ENCODE measurements around the gene C6orf62.
"Not testable (repeated sequence)": the region's sequence is repeated elsewhere in the genome, so short reads cannot be mapped to it uniquely, and the experiment has no call there.

Gene C6orf62

DNA sequence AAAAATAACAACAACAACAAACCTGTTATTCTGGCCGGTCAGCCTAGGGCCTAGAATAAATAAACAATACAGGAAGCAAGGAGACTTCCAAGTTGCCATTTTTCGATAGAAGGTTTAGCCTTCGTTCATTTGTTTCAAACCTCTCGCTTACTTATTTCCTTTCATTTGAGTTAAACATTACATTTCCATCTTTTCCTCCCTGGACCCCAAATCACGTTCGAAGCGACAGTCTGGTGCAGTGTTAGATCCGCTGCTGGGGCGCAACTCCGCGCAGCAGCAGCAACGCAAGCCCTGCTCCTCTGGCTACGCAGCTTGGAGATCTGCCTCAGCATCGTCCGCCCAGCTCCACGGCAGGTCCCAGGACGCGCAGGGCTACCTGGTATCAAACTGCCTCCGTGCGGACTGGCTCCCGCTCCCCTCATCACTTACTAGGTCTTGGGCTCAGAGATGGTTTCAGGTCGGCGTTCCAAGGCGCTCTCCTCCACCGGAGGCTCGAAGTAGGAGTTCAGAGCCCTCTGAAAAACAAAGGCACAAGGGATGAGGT is 52.8 kb downstream of the C6orf62 start:
- DNase-seq, result no peak

DNA sequence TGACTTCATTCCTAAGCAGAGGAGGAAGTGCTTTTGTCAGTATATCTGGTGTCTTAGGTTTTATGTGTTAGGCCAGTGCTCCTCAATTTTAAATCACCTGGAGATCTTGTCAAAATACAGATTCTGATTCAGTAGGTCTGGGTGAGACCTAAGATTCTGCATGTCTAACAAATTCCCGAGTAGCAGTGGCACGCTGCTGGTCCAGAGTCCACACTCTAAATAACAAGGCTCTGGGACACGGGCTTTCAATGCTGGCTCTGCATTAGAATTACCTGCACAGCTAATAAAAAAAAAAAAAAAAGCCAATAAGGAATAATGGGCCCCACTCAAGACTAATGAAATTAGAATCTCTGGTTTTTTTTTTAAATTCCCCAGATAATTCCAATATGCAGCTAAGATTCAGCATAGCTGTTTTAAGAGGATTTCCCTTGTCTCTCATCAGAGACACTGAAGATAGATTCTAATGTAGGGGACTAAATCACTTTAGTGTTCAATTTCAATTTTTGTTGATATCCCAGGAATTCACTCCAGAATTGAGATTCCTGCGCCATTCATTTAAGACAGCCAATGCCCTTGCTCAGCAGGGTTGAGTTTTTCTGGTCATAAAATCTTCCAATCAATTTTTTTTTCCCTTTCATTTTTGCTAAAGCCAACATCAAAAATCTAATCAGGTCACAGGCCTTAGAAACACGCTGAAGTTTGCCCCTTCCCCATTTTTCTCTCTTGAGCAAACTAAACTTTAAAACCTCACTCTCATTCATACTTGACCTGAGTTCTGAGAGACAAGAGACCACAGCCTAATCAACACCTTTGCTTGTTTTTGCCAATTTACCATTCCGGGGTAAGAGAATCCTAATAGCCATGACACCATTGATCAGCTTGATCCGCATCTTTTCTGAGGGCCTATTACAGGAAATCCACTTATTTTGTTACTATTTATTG is 54.6 kb downstream of the C6orf62 start:
- no peak for DNase-seq

DNA sequence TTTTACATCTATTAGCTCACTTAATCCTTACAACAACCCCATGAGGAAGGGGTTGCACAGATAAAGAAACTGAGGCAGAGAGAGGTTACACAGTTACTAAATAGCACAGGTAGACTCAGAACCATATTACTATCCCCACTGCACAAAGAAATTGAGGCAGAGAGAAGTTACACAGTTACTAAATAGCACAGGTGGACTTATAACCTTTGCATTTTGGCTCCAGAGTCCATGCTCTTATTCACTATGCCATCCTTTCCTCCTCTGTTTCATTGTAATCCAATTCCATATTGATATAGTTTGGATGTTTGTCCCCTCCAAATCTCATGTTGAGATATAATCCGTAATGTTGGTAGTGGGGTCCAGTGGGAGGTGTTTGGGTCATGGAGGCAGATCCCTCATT is 55.8 kb downstream of the C6orf62 start:
- DNase-seq, result no peak

DNA sequence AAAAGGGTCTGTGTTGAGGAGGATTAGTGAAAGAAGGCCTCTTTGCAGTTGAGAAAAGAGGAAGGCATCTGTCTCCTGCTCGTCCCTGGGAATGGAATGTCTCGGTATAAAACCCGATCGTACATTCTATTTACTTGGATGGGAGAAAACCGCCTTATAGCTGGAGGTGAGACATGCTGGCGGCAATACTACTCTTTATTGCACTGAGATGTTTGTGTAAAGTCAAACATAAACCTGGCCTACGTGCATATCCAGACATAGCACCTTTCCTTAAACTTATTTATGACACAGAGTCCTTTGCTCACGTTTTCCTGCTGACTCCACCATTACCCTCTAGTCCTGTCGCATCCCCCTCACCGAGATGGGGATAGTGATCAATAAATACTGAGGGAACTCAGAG is 56.7 kb downstream of the C6orf62 start:
- DNase-seq, result no peak

DNA sequence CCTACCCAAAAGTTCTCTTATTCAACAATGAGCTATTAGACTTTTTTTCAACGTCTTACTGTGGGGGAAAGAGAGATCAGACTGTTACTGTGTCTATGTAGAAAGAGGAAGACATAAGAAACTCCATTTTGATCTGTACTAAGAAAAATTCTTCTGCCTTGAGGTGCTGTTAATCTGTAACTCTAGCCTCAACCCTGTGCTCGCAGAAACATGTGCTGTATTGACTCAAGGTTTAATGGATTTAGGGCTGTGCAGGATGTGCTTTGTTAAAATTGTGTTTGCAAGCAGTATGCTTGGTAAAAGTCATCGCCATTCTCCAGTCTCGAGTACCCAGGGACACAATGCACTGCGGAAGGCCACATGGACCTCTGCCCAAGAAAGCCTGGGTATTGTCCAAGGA is 57.2 kb downstream of the C6orf62 start:
- DNase-seq, result not testable (repeated sequence)

DNA sequence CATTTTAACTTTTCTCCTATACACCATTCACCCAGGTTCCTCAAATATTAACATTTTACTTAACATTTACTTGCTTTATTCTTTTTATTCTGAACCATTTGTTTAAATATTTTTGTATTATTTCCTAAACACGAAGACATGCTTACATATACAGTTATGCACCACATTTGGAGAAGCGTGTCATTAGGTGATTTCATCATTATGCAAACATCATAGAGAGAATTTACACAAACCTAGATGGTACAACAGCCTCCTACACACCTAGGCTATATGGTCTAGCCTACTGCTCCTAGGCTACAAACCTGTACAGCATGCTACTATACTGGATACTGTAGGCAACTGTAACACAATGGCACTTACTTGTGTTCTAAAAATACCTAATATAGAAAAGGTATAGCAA is 58.8 kb downstream of the C6orf62 start:
- no peak for DNase-seq

DNA sequence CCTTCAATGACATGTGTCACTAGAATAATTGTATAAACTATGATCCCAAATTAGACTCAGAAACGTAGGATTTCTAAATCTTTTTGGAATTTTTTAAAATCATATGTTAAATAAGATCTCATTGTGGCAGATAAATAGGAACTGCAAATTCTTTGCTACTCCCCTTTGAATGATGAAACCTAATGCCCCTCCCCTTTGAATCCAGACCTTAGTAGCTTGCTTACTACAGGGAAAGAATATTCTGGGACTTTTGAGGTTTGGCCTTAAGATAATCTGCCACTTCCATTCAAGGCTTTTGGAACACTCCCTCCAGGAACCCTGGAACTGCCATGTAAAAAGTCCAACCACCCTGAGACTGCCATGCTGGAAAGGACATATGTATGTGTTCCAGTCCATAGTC is 59.4 kb downstream of the C6orf62 start:
- DNase-seq, result no peak

DNA sequence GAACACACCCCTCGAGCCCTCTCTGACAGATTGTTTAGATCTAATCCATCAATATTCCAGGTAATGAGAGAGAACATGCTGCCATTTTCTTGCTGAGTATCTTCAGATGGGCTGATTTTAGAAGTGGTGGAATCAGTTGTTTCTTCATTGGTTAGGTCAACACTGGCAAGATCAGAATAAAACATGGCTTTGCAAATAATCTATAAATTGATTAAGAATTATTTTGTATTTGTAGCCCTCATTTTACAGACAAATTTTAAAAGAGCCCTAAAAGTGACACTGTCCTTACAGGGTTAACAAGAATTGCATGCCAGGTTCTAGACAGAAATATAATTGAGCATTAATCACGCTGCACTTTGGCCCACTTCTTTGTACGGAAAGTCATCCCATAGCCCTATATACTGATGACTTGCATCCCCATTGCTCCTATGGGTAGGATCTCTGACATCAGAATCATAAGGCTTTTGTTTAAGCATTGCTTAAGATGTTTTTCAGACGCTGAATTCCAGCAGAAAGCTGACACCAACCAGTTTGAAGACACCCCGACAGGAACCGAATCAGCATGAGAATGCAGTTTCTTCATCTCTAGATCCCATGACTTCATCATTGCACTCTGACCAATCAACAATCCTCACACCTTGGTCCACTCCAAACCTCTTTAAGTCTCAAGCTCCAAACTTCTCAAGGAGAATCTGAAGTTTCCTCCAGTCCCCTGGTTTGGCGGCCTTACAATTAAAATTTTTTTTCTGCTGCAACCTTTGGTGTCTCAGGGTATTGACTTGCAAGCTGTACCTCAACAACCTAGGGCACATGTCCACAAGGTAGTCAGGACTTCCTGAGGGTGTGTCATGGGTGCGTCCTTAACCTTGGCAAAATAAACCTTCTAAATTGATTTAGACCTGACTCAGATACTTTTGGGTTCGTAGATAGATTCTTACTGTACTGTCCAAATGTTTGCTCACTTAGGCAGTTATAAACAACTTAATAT is 60.1 kb downstream of the C6orf62 start:
- no peak for DNase-seq

DNA sequence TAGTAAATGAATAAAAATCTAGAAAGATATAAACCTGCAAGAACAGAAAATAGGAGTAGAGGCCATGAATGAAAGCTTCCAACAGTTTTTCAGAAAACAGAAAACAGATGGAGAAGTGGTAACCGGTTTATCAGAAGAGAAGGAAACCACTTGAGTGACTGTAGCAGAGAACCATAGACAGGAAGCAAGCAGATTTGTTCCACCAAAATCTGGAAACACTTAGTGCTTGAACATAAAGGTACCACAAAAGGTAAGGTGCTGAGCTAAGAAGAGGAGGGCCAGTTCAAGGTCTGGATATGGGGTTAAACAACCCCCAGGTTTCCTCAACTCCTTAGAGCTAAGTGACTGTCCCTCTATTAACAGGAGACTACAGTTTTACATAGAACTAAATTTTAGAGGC is 63.7 kb downstream of the C6orf62 start:
- no peak for DNase-seq
